Measurements from ENCODE around the gene ANKRD1.

GRCh38 chr10:90958781-90959180, 37.9 kb upstream of the ANKRD1 start:
- TF ChIP-seq ZNF274 (IDR thresholded peaks at IDR 0.05; ENCODE audit: low read depth, low read length) (no peak), YY1 (IDR thresholded peaks at IDR 0.05; ENCODE audit: insufficient read depth, insufficient read length) (no peak)
